GM12864 (cell line): Measurements from ENCODE around the gene PER1.

Experiments
- DNase-seq: peaks from one replicate; pipeline ENCODE4 v3.0.0-alpha.2; 2011; ENCODE audit warnings: low read depth
- H3K4me3 ChIP-seq: 2 replicates; pipeline ENCODE4 v1.5.1; 2011; ENCODE audit warnings: mild to moderate bottlenecking, low read depth, low read length, control low read depth
- CTCF ChIP-seq: IDR thresholded peaks from 2 replicates; pipeline ENCODE4 v1.5.1; 2011; ENCODE audit warnings: low read depth, mild to moderate bottlenecking, moderate library complexity, low read length, control low read depth, inconsistent platforms; ENCODE audit errors: missing control alignments

PER1 gene

GRCh38 chr17:8126491-8127066 is 25.6 kb downstream of the PER1 start:
- TF ChIP-seq CTCF = no peak
- peak overlapping the region; percentile 82 for H3K4me3 ChIP-seq
- no peak for DNase-seq

GRCh38 chr17:8125947-8126490 is 26.2 kb downstream of the PER1 start:
- no peak for DNase-seq
- peak overlapping the region; percentile 82 for H3K4me3 ChIP-seq
- no peak for TF ChIP-seq CTCF

- DNase-seq = peak; percentile 43
- H3K4me3 ChIP-seq = peak overlapping the region; percentile 82
- TF ChIP-seq CTCF = no peak
Measured at GRCh38 chr17:8125154-8125946, 26.9 kb downstream of the PER1 start.

- DNase-seq = no peak
- peak overlapping the region; percentile 49; the same call in 1 of the 2 replicates for H3K4me3 ChIP-seq
- TF ChIP-seq CTCF = no peak
Measured at GRCh38 chr17:8124350-8125153, 27.7 kb downstream of the PER1 start.

GRCh38 chr17:8123695-8124349 is 28.4 kb downstream of the PER1 start, which contains the start of gene HES7:
HES7 (minus strand) TSS chr17:8124106; CDS start chr17:8124084, 22 bp downstream.
- H3K4me3 ChIP-seq = peak within 1 kb of the TSS; percentile 49
- no peak for TF ChIP-seq CTCF
- DNase-seq = no peak

GRCh38 chr17:8122924-8123694 is 29.1 kb downstream of the PER1 start:
- DNase-seq = no peak
- H3K4me3 ChIP-seq = peak overlapping the region; percentile 49
- TF ChIP-seq CTCF = no peak
